ENCODE results near the gene PSEN1.

GRCh38 chr14:73238941-73239340 is 102.6 kb downstream of the PSEN1 start:
- TF ChIP-seq CTCF (IDR thresholded peaks at IDR 0.05): no peak
- TF ChIP-seq POLR2AphosphoS5 (IDR thresholded peaks at IDR 0.05): no peak
- no peak for TF ChIP-seq POLR2A (IDR thresholded peaks at IDR 0.05)
- no peak for TF ChIP-seq EP300 (IDR thresholded peaks at IDR 0.05)

All from suprapubic skin (tissue), 4 donors.